NCI-H2196 (cell line): Measurements from ENCODE around the gene FAM168B.

Source experiments
- DNase-seq: peaks from one replicate; lab custom pipeline; 2025; ENCODE audit not compliant: unreplicated experiment; lab: John Stamatoyannopoulos, UW

FAM168B gene

DNA sequence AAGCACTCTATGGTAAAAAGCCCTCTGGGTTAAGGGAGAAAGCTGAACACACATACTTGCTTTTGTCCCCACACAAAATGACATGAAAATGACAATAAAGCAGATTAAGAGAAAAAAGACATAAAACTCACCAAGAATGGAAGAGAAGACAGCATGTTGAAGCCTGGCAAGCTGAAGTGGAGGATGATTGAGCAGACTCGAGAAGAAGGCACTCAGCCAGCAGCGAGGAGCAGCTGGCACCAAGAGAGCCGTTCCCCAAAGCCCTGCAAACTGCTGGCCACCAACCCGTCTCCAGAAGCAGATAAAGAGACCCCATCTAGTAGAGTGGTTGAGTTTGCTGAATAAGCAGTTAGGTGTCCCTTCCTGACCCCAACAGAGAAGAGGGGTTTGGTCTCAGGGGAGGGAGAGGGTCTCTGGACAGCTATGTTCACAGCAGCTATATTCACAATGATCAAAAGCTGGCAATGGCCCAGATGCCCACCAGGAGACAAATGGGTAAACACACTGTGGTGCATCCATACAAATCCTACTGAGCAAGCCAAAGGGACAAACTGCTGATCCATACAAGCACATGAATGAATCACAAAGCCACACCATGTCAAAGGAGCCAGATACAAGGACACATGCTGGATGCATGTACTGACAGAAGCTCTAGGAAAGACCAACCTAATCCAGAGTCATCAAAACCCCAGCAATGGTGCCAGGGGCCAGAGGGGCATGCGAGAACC lies 36.9 kb downstream of the FAM168B start:
- no peak for DNase-seq

DNA sequence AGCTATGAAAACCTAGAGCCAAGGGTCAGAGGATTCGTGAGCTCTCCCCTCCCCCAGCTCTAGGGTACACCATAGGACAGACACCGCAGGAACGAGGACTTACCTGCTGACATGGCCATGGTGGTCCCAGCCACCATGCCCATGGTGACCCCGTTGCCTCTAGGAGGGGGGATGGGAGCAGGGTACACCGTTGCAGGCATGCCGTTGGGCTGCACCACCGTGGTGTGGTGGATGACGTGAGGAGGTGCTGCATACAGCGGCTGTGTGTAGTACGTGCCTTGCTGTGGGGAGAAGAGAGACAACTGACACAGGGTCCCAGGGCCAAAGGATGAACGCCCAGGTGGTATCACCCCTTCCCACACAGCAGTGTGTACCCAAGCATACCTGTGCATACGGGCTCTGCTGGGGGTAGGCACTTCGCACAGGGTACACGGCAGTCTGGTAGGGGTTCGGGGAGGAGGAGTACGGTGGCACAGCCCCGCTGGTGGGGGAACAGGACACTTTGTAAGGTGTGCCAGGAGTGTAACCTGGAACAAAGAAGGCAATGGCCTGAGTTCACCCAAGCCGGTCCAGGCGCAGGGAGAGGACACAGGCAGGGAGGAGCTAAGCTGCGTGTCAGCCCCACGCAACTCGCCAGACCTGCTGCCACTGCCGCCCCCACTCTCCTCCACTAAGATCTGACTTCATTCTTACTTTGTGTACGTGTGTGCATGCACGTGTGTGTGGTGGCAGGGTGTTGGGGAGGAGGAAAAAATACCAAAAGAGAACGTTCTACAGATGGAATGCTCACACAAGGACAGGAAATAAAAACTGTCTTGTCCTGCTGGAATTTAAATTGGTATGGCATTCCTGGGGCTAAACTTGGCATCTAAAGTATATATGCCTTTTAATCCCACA lies 37.8 kb downstream of the FAM168B start:
- no peak for DNase-seq

DNA sequence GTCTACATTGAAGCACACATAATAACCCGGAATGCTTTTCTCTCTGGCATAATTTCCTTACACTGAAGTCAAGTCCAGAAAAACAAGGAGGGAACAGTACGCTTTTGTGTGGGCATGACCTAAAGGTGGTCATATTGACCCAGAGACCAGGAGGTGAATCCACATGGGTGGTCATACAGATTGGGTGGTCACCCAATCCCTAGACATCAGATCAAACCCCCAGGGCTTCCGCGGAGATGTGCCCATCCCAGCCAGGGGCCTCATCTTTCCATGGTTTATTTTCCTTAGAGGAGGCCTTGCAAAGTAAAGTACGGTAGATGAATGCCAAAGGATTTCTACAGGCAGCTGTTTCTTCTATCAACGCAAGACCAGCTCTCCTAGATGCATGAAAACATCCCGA lies 38.8 kb downstream of the FAM168B start:
- no peak for DNase-seq

DNA sequence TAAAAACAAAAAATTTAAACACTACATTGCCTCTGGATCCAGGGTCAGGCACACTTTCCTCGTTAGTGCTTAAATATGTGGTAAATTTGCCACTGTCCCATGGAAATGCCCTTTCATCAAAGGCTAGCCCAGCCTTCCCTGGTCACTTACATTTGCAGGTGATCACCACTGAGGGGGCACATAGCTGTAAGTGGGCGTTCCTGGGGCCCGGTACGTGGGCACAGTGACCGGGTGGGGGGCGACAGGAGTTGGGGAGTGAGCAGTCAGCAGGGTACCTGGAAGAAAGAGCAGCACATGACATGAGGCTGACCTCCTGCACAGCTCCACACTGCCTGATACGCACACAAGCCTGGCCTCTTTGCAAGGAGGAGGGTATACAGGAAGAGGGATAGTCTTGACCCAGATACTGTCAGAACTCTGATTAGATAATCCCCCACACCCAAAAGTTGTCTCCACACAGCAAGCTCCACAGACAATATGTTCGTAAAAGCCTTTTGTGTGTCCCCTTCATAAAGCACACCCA lies 40.5 kb downstream of the FAM168B start:
- DNase-seq = no peak

DNA sequence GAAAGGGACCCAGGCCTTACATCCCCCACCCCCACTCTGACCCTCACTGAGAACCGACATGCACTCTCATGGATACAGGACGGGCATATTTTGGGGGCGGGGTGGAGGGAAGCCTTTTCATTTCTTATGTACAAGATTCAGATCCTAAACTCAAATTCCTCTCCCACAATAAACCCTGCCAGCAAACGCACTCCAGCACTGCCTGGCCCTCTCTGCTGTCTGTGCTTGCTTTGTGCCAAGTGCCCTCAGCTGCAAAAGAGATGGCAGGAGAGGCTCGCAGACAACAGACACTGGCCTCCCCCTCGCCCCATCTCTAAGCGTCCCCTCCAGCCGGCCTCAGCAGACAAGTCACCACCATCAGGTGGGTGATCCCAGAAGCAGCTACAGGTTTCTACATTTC lies 42.4 kb downstream of the FAM168B start:
- DNase-seq = no peak

DNA sequence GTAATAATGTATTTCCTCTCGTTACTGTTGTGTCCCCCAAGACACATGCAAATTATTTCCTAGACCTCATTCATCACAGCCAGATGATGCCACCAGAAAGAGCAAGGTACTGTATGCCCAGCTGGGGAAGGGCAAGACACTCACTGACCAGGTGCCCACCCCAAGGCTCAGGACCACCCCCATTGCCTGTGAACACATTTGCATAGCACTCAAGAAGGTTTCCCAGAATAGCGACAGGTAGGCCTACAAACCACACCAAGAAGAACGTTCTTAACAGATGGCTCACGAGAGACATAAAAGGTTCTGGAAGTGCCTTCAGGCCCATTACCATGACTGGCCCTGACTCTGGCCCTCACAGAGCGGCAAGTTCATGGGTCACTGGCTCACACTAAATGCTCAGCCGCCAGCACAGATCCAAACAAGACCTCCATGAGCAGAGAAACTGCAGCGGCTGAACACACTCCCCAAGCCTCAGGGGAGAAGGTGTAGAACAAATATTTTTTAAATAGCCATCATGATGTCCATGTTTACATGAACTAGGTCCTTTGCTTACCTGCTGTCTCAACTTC lies 44.0 kb downstream of the FAM168B start:
- DNase-seq = no peak

DNA sequence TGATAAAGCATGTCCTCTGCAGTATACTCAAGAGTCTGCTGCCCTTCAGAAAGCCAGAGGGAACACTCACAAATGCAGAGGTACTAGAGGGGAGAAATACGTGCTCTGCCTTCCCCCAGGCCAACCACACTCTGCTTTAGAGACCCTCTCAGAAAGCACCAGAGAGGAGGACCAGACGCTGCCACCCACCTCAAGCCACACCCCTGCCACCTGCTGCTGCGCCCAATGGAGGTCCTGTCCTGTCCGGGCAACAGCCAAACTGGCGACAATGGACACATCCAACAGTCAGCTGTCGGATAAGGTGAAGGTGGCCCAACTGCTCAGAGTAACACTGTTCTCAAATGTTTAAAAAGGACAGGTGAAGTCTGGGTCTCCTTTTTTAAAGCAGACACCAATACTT lies 44.6 kb downstream of the FAM168B start:
- DNase-seq = no peak

DNA sequence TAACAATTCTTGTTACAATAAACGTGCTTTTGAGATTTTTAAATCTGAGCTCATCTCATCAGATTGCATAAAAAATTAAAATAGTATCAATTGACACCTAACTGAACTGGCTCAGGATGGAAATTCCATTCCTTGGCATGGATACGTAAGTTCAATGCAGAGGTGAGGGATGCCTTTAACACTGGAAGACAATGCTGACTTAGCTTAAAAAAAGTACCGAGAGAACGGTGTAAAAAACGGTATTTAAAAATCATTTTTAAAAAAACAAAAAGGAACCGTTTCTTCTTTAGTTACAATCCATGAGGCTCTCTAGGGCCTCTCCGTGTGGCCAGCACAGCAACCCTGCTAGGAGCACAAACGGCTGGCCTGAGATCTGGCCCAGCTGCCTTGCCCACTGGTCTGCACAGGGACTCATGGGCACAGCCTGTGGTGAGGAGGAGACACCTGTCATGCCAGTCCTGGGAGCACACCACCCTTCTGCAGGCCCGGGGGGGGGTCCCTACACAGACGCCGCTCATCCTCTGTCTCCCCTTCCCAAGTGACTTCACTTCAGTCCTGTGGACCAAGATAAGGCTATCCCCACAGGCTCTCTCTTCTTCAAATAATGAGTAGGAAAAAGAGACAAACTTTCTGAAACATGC lies 45.2 kb downstream of the FAM168B start:
- no peak for DNase-seq

DNA sequence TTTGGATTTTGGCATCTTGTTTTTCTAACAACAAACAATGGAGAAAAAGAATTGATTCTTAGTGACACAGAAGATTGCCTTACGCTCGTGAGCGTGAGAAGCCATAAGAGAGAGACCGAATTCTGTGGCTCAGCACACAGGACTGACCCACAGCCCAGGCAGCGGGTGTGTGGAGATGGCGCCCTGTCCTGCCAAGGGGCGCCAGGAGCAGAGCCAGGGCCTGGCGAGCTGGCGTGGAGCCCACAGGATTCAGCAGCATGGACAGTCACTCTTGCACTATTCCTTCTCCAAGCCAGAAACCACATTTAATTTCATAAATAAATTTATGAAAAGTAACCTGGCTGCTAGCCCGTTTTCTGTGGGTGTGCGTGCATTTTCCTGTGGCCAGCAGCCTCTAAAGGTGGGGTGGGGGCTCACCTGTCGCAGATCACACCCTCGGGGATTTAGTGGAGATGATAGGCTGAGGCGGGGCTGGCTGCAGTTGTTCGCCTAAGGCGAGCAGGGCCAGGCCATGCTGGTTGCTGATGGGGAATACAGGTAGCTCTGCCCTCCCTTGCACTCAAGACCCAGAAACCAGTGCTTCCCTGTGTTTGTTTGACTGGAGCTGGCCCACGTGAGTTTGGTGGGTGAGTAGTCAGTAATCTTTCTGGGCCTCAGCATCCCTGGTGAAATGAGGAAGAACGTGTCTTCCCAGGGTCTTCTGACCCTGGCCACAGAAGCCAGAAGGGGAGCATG lies 46.2 kb downstream of the FAM168B start:
- DNase-seq = no peak

DNA sequence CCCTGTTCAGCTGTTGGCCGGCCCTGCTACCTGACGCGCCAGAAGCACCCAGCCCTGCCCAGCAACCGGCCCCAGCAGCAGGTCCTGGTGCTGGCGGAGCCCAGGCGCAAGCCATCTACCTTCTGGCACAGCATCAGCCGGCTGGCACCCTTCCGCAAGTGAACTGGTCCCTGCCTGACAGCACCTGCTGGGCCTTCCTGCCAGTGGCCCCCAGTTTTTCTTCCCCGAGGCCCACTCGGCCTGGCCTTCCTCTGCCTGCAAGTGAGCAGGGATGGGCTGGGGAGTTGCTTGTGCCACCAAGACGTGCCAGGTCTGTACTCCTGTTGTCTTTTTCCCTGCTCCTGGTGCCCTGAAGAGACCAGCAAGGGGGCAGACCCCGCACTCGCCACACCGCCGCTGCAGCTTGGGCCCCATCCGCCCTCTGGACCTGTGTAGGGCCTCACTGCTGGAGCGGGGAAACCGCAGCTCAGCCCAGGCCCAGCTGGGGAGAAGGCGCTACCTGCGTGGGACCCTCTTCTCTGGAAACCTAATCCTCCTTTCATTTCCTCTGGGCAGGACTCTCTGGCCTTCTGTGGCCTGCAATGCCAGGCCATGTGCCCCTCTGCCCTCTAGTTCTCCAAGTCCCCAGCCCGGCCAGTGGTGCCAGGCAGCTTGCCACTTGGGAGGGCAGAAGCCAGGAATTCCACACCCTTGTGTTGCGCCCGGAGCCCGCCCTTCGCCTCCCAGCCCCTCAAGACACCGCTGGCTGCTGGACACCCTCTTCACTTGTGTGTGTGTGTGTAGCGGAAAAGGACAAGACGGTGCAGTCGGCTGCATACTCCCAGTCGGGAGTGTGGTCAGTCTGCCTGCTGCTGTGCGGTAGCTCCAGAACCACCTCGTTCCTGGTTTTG lies 47.0 kb downstream of the FAM168B start:
- no peak for DNase-seq

DNA sequence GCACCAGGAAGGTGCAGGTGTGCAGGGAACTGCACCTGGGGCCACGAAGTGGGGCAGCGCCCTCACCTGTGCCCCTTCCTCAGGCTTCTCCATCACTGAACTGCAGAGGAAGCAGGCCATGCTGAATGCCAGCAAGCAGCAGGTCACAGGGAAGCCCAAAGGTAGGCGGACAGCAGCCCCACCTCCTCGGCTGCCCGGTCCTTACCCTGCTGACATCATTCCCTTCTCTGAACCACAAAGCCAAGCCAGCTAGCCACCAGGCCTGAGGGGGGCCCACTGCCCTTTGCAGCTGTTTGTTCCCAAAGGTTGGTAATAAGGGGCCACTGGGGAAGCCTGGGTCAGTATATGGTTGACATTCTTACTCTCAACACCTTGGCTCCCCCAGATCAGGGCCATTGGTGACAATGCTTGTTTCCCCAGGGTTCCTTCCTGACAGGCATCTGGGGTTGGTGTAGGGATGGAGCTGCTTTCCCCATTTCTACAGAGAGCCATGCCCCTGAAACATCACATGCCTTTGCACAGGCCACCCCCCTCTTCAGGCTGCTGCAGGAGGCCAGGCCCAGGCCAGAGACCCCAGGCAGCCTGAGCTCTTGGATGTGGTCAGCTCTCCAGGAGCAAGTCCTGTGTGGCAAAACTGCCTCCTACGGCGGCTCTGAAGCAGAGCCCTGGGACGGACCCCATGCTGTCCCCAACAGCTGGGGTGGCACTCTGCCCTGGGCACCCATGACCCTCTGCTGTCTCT lies 47.8 kb downstream of the FAM168B start:
- no peak for DNase-seq

DNA sequence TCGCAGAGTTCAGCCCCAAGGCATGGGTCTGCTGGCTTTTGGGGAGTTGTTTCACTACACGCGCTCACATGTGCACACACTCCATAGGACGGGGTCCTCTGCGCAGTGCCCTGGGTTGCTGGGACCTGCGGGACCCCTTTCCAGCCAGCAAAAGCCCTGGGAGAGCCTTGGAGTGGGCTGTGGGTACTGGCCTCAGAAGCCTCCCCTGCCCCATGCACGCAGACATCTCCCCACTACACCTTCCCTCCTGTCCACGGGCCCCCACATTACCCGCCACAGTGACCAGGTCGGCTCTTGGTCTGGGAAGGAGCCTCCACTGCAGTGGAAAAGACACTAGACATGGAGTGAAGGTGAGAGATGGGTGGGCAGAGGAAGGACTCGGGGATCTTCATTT lies 48.5 kb downstream of the FAM168B start:
- no peak for DNase-seq

DNA sequence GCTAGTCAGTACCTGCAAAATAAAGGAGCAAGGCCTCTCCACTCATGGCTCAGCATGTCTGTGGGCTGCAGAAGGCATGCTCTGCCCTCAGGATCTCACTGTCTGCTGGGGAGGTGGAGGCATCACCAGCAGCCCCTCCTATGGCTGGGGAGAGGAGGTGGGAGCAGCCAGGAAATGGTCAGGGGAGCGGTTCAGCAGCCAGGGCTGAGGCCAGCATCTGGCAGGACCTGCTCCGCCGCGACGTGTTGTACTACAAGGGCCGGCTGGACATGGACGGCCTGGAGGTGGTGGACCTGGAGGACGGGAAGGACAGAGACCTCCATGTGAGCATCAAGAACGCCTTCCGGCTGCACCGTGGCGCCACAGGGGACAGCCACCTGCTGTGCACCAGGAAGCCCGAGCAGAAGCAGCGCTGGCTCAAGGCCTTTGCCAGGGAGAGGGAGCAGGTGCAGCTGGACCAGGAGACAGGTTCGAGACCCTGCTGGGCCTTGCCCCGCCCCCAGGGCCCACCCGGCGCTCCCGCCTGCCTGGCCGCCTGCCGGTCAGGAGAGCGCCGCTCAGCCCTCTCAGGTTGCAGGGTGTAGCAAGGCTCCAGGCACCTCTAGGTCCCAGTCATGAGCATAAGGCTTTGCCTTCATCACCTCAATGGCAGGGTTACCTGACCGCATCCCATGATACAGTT lies 49.0 kb downstream of the FAM168B start:
- no peak for DNase-seq

DNA sequence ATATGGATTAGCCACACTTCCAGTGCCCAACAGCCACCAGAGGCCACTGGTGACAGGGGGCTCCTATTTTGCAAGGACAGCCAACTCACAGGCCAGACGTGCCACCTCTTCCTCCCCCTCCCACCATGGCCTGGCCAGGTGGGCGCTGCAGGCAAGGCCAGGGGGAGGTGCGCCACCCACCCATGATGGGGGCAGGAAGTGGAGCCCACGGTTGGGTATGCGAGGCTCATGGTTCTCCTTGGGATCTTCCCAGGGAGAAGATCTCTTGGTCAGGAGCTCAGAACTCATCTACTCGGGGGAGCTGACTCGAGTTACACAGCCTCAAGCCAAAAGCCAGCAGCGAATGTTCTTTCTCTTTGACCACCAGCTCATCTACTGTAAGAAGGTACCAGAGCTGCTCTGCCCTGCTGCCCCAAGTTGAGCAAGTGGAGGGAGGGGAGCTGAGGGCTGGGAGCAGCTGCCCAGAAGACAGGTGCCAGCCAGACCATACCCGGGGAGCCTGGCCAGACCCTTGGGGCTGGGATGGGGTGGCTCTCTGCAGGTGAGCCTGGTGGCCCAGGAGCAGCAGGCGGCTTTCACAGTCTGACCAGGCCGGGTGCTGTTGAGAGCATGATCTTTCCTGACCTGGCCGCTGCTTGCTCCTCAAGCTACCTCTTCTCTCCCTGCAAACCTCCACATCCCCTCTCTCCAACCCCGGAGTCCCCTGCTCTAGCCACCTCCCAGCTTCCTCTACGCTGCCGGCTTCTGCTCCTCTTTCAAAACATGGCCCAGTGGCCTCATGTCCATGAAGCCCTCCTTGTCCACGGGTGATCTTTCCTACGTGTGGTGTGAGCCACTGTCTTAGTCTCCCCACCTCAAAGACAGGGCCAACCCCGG lies 49.8 kb downstream of the FAM168B start:
- no peak for DNase-seq

DNA sequence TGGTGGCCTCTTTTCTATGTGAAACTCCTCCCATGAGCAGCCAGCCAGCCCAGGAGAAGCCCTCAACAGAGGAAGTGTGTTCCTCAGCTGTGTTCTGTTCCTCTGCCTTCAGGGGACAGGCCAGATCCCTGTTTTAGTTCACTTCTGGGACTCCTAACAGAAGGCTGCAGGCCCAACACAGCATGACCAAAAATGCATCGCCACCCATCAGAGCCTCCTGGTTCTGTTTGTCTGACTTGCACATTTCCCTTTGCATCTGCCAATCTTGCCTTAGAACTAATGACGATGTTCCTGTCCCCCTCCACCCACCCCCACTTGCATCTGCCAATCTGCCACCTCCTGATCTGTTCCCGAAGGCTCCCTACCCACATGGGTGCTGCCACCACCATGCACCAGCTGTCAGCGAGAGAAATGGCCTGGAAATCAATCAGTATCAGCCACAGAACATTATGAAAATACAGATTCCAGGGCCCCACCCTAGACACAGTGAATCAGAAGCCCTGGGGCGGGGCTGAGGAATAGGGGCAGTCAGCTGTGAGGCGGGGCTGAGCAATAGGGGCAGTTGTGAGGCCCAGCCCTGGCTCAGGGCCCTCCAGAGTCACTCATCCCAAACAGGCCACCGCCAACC lies 51.0 kb downstream of the FAM168B start:
- DNase-seq = no peak

DNA sequence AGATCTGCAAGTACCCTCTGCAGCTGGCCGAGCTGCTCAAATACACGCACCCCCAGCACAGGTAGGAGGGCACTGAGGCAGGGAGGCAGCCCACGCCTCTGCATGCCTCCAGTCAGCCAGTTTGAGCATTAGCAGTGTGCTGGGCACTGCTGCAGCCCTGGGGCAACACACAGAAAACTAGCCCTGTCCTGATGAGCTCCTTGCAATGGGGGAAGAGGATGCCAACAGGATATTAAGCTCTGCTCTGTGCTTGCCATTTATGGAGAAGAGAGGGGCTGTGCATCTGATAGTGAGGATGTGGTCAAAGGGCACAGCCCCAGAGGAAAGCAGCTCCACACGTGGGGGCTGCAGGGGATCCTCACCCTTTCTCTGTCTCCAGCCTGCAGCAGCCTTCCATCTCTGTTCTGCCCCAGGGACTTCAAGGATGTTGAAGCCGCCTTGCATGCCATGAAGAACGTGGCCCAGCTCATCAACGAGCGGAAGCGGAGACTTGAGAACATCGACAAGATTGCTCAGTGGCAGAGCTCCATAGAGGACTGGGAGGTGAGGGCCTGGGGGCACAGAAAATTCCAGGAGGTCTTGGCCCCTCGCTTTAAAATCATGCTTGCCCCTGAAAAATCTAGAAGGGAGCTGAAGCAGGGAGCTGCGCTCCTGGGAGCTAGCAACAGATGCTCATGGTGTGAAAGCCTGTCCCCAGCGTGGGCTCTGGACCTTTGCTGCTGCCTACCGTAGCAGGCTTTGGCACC lies 51.7 kb downstream of the FAM168B start:
- DNase-seq = no peak
